ENCODE results near the gene SLC15A1.

- TF ChIP-seq, protein P1, sequence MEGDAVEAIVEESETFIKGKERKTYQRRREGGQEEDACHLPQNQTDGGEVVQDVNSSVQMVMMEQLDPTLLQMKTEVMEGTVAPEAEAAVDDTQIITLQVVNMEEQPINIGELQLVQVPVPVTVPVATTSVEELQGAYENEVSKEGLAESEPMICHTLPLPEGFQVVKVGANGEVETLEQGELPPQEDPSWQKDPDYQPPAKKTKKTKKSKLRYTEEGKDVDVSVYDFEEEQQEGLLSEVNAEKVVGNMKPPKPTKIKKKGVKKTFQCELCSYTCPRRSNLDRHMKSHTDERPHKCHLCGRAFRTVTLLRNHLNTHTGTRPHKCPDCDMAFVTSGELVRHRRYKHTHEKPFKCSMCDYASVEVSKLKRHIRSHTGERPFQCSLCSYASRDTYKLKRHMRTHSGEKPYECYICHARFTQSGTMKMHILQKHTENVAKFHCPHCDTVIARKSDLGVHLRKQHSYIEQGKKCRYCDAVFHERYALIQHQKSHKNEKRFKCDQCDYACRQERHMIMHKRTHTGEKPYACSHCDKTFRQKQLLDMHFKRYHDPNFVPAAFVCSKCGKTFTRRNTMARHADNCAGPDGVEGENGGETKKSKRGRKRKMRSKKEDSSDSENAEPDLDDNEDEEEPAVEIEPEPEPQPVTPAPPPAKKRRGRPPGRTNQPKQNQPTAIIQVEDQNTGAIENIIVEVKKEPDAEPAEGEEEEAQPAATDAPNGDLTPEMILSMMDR (IDR thresholded peaks at IDR 0.05): no peak
- TF ChIP-seq POLR2A (IDR thresholded peaks at IDR 0.05): no peak
Measured at GRCh38 chr13:98778749-98779148, 26.3 kb upstream of the SLC15A1 start.
